ENCODE results near the gene VPS54.

GRCh38 chr2:63999049-63999448, 20.2 kb downstream of the VPS54 start:
- TF ChIP-seq CTCF (optimal IDR thresholded peaks at IDR 0.05 in 1 of 3, IDR thresholded peaks at IDR 0.05 in 1 of 3, conservative IDR thresholded peaks at IDR 0.05 in 1 of 3; ENCODE audit: extremely low read depth in 1 of 3, insufficient read depth in 2 of 3, low read length in 3 of 3) (no peak), EZH2 (IDR thresholded peaks at IDR 0.05; ENCODE audit: low read length) (no peak)
